CD4-positive, alpha-beta T cell (primary cell): Measurements from ENCODE around the gene CSF1R. TPM values are rescaled to one million over a fixed set of nuclear protein-coding genes. Genes with fewer than 3 reads are reported as not detected.

Experiments
- ATAC-seq: fragments of 200-7000 bp; cut with Tn5 transposase; one replicate; pipeline ENCODE4 v1.10.0; 2022; ENCODE audit warnings: mild to moderate bottlenecking; ENCODE audit not compliant: poor library complexity
- CTCF ChIA-PET: fragments of 350-600 bp; sonication (Branson Sonifier 250); formaldehyde crosslinking; loops from one replicate; lab custom pipeline; 2021; ENCODE audit warnings: antibody characterized with exemption, inconsistent platforms; lab: Charles Lee
- POLR2A ChIA-PET: fragments of 350-600 bp; sonication (Branson Sonifier 250); formaldehyde crosslinking; loops from one replicate; lab custom pipeline; 2021; ENCODE audit warnings: antibody characterized with exemption, inconsistent platforms; lab: Charles Lee
- DNase-seq, 14 experiments: peaks; one replicate each; pipeline ENCODE4 v3.0.0-alpha.2; 2013 to 2020; ENCODE audit warnings: mixed read lengths in 2 of 14
- H3K27ac ChIP-seq, 2 donors: one replicate each; pipeline versions ENCODE4 v1.5.1 to v1.7.0; 2013; ENCODE audit warnings: low read length in 2 of 2, low read depth in 1 of 2, mild to moderate bottlenecking in 1 of 2
- H3K27me3 ChIP-seq, 2 experiments: 1 replicate in 1 of 2; 2 replicates in 1 of 2; pipeline versions ENCODE4 v1.6.1 to v1.7.0; 2013; ENCODE audit warnings: low read length in 2 of 2, control low read depth in 1 of 2, mild to moderate bottlenecking in 1 of 2, moderate library complexity in 1 of 2; ENCODE audit not compliant: insufficient read depth in 2 of 2, control insufficient read depth in 1 of 2
- H3K36me3 ChIP-seq: one replicate; pipeline ENCODE4 v1.6.1; 2013; ENCODE audit warnings: low read length, control low read depth; ENCODE audit not compliant: insufficient read depth
- H3K4me1 ChIP-seq: one replicate; pipeline ENCODE4 v1.6.1; 2013; ENCODE audit warnings: low read length, control low read depth; ENCODE audit not compliant: insufficient read depth
- H3K4me3 ChIP-seq: one replicate; pipeline ENCODE4 v1.5.1; 2013; ENCODE audit warnings: mild to moderate bottlenecking, low read length, moderate library complexity
- H3K9me3 ChIP-seq, 2 experiments: 1 replicate in 1 of 2; 2 replicates in 1 of 2; pipeline versions ENCODE4 v1.6.1 to v1.7.0; 2013; ENCODE audit warnings: low read length in 2 of 2, mild to moderate bottlenecking in 2 of 2, control low read depth in 1 of 2, moderate library complexity in 1 of 2; ENCODE audit not compliant: control insufficient read depth in 1 of 2, insufficient read depth in 1 of 2
- H3K27ac Mint-ChIP-seq: one replicate; pipeline ENCODE4 v1.8.0; 2020; ENCODE audit warnings: mixed read lengths
- H3K27me3 Mint-ChIP-seq: one replicate; pipeline ENCODE4 v1.8.0; 2021; ENCODE audit warnings: mixed read lengths
- H3K36me3 Mint-ChIP-seq: one replicate; pipeline ENCODE4 v1.8.0; 2021; ENCODE audit warnings: low read depth, mixed read lengths
- H3K4me1 Mint-ChIP-seq: one replicate; pipeline ENCODE4 v1.8.0; 2021; ENCODE audit warnings: low read depth, mixed read lengths
- H3K4me3 Mint-ChIP-seq: one replicate; pipeline ENCODE4 v1.8.0; 2020; ENCODE audit warnings: mild to moderate bottlenecking, mixed read lengths
- H3K9me3 Mint-ChIP-seq: one replicate; pipeline ENCODE4 v1.8.0; 2020; ENCODE audit warnings: mixed read lengths
- intact Hi-C, 2 experiments: fragments of 100-400 bp; cut with DNase I in 1 of 2; cut with micrococcal nuclease in 1 of 2; formaldehyde crosslinking; loops; one replicate each; pipeline versions ENCODE4 v1.15.1 to v1.9.0; 2023 to 2025; cut with DNase I, micrococcal nuclease
- total RNA-seq, 174 experiments: library from RNA in 2 of 174; stranded (reverse) in 2 of 174; gene quantifications; one replicate each; pipeline ENCODE4 v1.2.3 and lab custom pipeline; 2021 to 2026
- TF ChIP-seq, protein P1 (sequence below): fragments of 200-600 bp; IDR thresholded peaks from one replicate; pipeline ENCODE4 v1.8.0; 2022; ENCODE audit warnings: antibody characterized with exemption, mild to moderate bottlenecking

Gene CSF1R
- total RNA-seq, 2 experiments from 2014 or later: 0.45 to 0.52 TPM

DNA sequence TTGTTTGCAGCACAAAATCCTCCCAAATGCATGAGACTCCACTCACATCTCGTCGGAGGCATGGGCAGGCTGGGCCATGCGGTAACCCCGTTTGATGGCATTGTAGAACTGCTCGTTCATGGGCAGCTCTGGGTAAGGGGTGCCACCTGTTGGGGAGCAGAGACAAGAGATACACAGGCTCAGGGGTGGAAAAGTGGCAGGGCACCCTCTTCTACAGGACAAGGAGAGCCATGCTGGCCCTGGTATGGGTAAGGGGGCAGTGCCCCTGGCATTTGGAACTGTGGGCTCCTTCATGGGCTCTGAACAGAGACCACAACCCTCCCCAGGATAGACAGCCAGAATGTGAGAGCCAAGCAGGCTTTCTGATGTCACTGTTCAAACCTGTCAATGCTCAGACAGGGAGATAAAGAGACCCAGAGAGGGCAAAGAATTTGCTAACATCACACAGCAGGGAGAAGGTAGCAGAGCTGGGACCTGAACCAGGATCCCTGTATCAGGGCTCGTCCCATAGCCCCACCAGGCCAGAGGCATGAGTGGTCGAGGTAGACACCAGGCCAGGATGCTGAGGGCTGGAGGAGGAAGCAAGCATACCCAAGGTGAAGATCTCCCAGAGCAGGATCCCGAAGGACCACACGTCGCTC, 33.2 kb upstream of the CSF1R start:
- Mint-ChIP-seq H3K9me3 (no peaks in the 10 kb centered on the region), H3K27me3 (no peaks in the 10 kb centered on the region), H3K4me3 (no peak overlapping the region), H3K27ac (no peak overlapping the region), H3K36me3 (no peaks in the 10 kb centered on the region), H3K4me1 (no peaks in the 10 kb centered on the region)
- ChIA-PET POLR2A (no interaction called here), CTCF (no interaction called here)
- H3K27ac ChIP-seq: no peak overlapping the region
- H3K27me3 ChIP-seq: no peaks in the 10 kb centered on the region
- no peaks in the 10 kb centered on the region for H3K4me1 ChIP-seq
- H3K4me3 ChIP-seq: no peak overlapping the region
- intact Hi-C loops: no loop called here
- DNase-seq: peak in 1 of 14 experiments; percentile 28
- TF ChIP-seq, protein P1, sequence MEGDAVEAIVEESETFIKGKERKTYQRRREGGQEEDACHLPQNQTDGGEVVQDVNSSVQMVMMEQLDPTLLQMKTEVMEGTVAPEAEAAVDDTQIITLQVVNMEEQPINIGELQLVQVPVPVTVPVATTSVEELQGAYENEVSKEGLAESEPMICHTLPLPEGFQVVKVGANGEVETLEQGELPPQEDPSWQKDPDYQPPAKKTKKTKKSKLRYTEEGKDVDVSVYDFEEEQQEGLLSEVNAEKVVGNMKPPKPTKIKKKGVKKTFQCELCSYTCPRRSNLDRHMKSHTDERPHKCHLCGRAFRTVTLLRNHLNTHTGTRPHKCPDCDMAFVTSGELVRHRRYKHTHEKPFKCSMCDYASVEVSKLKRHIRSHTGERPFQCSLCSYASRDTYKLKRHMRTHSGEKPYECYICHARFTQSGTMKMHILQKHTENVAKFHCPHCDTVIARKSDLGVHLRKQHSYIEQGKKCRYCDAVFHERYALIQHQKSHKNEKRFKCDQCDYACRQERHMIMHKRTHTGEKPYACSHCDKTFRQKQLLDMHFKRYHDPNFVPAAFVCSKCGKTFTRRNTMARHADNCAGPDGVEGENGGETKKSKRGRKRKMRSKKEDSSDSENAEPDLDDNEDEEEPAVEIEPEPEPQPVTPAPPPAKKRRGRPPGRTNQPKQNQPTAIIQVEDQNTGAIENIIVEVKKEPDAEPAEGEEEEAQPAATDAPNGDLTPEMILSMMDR: no peak
- no peaks in the 10 kb centered on the region for H3K9me3 ChIP-seq
- no peaks in the 10 kb centered on the region for H3K36me3 ChIP-seq
- ATAC-seq: no peak

DNA sequence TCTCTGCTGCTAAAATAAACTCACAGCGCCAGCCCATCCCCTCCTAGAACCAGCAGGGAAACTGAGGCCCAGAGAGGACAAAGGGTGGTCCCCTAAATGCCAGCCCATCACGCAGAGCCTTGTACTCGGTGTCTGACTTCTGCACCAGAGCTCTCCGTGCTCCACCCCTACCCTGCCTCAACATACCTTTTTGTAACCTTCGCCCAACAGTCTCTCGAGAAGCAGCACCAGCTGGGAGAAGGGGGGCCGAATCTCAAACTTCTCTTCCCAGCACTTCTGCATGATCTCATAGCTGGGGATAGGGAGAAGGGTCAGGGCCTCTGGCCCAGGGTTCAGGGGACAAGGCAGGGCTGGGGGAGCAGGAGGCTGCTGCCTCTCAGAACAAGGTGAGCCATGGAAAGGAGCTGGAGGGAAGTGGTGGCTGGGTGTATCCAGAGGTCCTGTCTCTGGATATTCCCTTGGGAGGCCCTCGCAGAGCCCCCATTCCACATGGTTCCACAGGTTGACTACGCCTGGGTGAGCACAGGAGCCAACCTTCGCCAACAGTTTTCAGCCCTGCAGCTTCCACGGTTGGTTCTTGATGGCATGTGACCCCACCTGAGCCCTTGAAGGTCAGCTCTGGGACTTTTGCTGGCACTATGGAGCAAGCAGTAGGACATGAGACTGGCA, 32.3 kb upstream of the CSF1R start:
- Histone ChIP-seq H3K36me3 (no peaks in the 10 kb centered on the region), H3K4me3 (no peak overlapping the region), H3K27me3 (no peaks in the 10 kb centered on the region), H3K27ac (no peak overlapping the region), H3K4me1 (no peaks in the 10 kb centered on the region), H3K9me3 (no peaks in the 10 kb centered on the region)
- H3K36me3 Mint-ChIP-seq: no peaks in the 10 kb centered on the region
- no peaks in the 10 kb centered on the region for H3K27me3 Mint-ChIP-seq
- no peaks in the 10 kb centered on the region for H3K4me1 Mint-ChIP-seq
- H3K27ac Mint-ChIP-seq: no peak overlapping the region
- H3K4me3 Mint-ChIP-seq: no peak overlapping the region
- no peaks in the 10 kb centered on the region for H3K9me3 Mint-ChIP-seq
- ATAC-seq (no peak), DNase-seq (peak in 1 of 14 experiments; percentile 22)
- intact Hi-C loops: no loop called here
- POLR2A ChIA-PET: no interaction called here
- CTCF ChIA-PET: no interaction called here
- TF ChIP-seq, protein P1: no peak

DNA sequence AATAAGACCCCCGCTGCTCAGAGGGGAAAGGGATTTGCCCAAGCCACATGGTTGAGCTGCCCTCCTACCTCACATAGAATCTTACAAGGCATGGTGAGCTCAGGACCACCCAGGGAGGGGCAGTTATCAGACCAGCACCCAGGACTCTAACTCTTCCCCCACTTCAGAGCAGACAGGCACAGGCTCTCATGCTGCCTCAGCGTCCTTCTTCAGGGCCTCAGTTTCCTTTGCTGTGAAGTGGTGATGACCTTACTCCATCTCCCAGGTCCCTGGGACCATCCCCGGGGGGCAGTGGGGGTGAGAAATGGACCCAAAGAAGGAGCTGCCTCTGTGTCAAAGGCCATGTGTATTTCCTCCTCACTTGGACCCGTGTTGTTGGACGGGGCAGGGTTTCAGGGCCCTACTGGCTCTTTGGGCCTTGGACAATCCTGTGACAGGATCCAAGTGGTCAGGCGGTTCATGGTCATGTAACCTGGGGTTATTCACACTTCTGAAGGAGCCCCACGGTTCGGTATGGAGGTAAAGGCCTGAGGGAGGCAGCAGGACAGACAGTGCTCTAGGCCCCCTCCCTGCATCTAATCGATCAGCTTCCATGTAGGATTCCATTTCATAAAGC, 31.7 kb upstream of the CSF1R start:
- Mint-ChIP-seq H3K27me3 (no peaks in the 10 kb centered on the region), H3K27ac (no peak overlapping the region), H3K36me3 (no peaks in the 10 kb centered on the region), H3K4me3 (no peak overlapping the region), H3K9me3 (no peaks in the 10 kb centered on the region), H3K4me1 (no peaks in the 10 kb centered on the region)
- H3K4me1 ChIP-seq: no peaks in the 10 kb centered on the region
- no peaks in the 10 kb centered on the region for H3K27me3 ChIP-seq
- H3K36me3 ChIP-seq: no peaks in the 10 kb centered on the region
- ChIA-PET POLR2A (no interaction called here), CTCF (no interaction called here)
- no peak overlapping the region for H3K27ac ChIP-seq
- no peak overlapping the region for H3K4me3 ChIP-seq
- TF ChIP-seq, protein P1: no peak
- no peak for ATAC-seq
- intact Hi-C loops: no loop called here
- peak in 1 of 14 experiments; percentile 16 for DNase-seq
- no peaks in the 10 kb centered on the region for H3K9me3 ChIP-seq
